ENCODE results near the gene KIRREL2.
"Not testable (repeated sequence)": the region's sequence is repeated elsewhere in the genome, so short reads cannot be mapped to it uniquely, and the experiment has no call there.

Gene KIRREL2

GRCh38 chr19:35899547-35900214 is 43.0 kb downstream of the KIRREL2 start:
- peak; percentile 96 for DNase-seq

GRCh38 chr19:35901055-35901644 is 44.4 kb downstream of the KIRREL2 start:
- no peak for DNase-seq

GRCh38 chr19:35901854-35902661 is 45.3 kb downstream of the KIRREL2 start, which contains the start of gene HCST:
Gene HCST (plus strand): TSS chr19:35902529. CDS start chr19:35902594, 65 bp downstream.
- peak; percentile 79 for DNase-seq

- peak; percentile 65 for DNase-seq
Measured at GRCh38 chr19:35902870-35903475, 46.3 kb downstream of the KIRREL2 start.

GRCh38 chr19:35903550-35904179 is 47.0 kb downstream of the KIRREL2 start:
- DNase-seq, result peak; percentile 95

- DNase-seq, result no peak
Measured at GRCh38 chr19:35904311-35905068, 47.8 kb downstream of the KIRREL2 start.

GRCh38 chr19:35905178-35905727 is 48.5 kb downstream of the KIRREL2 start:
- DNase-seq, result no peak

GRCh38 chr19:35907377-35907745 is 50.6 kb downstream of the KIRREL2 start:
- DNase-seq, result no peak

GRCh38 chr19:35908010-35908441 is 51.3 kb downstream of the KIRREL2 start, which contains the start of gene TYROBP:
Gene TYROBP (minus strand): TSS chr19:35908295. CDS start chr19:35908228, 67 bp downstream.
- DNase-seq, result no peak

- no peak for DNase-seq
Measured at GRCh38 chr19:35908973-35909683, 52.4 kb downstream of the KIRREL2 start.

- no peak for DNase-seq
Measured at GRCh38 chr19:35909684-35910035, 52.9 kb downstream of the KIRREL2 start.

- DNase-seq, result not testable (repeated sequence)
Measured at GRCh38 chr19:35910355-35910754, 53.6 kb downstream of the KIRREL2 start.

GRCh38 chr19:35911173-35911572 is 54.5 kb downstream of the KIRREL2 start:
- no peak for DNase-seq

- no peak for DNase-seq
Measured at GRCh38 chr19:35911790-35912189, 55.1 kb downstream of the KIRREL2 start.

GRCh38 chr19:35913589-35913988 is 56.9 kb downstream of the KIRREL2 start:
- DNase-seq, result no peak

GRCh38 chr19:35915443-35915842 is 58.7 kb downstream of the KIRREL2 start:
- DNase-seq, result no peak

Measured in activated effector memory CD4-positive, alpha-beta T cell treated with anti-CD3 and anti-CD28 coated beads, Interleukin-2, amount 50 U/mL, for 16 hours (primary cell).